NB4 (cell line): Measurements from ENCODE around the gene TADA3.

ENCODE experiments used
- CTCF ChIP-seq: IDR thresholded peaks from one replicate; pipeline ENCODE4 v1.5.1; 2012; ENCODE audit warnings: low read depth, low read length
- MAX ChIP-seq: IDR thresholded peaks from 2 replicates; pipeline ENCODE4 v1.6.1; 2011; ENCODE audit warnings: low read depth, low read length
- MYC ChIP-seq: IDR thresholded peaks from 2 replicates; pipeline ENCODE4 v1.6.1; 2011; ENCODE audit warnings: low read depth, low read length
- POLR2A ChIP-seq: IDR thresholded peaks from 2 replicates; pipeline ENCODE4 v1.6.1; 2011; ENCODE audit warnings: mild to moderate bottlenecking; ENCODE audit not compliant: insufficient read length; ENCODE audit errors: extremely low read depth

GRCh38 chr3:9815986-9816385, 23.7 kb upstream of the TADA3 start:
- TF ChIP-seq CTCF (no peak), POLR2A (no peak), MYC (no peak), MAX (no peak)
